ENCODE results near the gene MGST2. TPM values are rescaled to one million over a fixed set of nuclear protein-coding genes. Genes with fewer than 3 reads are reported as not detected.

Gene MGST2
- polyA plus RNA-seq, 1 donor from 2014 or later: 2.0 TPM

- Histone ChIP-seq H3K9me2 (ENCODE audit: insufficient read depth, low read length) (no peaks in the 10 kb centered on the region), H3K9me3 (ENCODE audit: low read length) (no peaks in the 10 kb centered on the region), H3K9ac (ENCODE audit: low read length) (no peak overlapping the region), H3K27ac (ENCODE audit: low read length) (no peak overlapping the region), H4K20me1 (ENCODE audit: insufficient read depth) (no peaks in the 10 kb centered on the region), H3K4me3 (ENCODE audit: low read length) (no peak overlapping the region), H3K27me3 (ENCODE audit: insufficient read depth, low read depth, low read length) (no peaks in the 10 kb centered on the region), H3K4me2 (ENCODE audit: low read length) (no peak overlapping the region), H2AFZ (ENCODE audit: low read depth, low read length) (no peak overlapping the region), H3K79me2 (replicated peaks; ENCODE audit: insufficient read depth, low read length) (no peaks in the 10 kb centered on the region), H3K36me3 (ENCODE audit: insufficient read depth, low read length) (no peaks in the 10 kb centered on the region), H3F3A (ENCODE audit: insufficient read depth, low read length, poor library complexity, severe bottlenecking) (no peaks in the 10 kb centered on the region)
- TF ChIP-seq CTCF (IDR thresholded peaks at IDR 0.05; ENCODE audit: poor library complexity, severe bottlenecking) (no peak), EZH2 (IDR thresholded peaks at IDR 0.05; ENCODE audit: borderline replicate concordance, insufficient read depth, low read length, poor library complexity, severe bottlenecking) (no peak), REST (IDR thresholded peaks at IDR 0.05; ENCODE audit: borderline replicate concordance) (no peak), RAD21 (conservative IDR thresholded peaks at IDR 0.05) (no peak), MXI1 (conservative IDR thresholded peaks at IDR 0.05; ENCODE audit: poor library complexity, severe bottlenecking) (no peak), EP300 (conservative IDR thresholded peaks at IDR 0.05; ENCODE audit: poor library complexity, severe bottlenecking) (no peak), TAF1 (IDR thresholded peaks at IDR 0.05; ENCODE audit: low read depth) (no peak), POLR2AphosphoS5 (IDR thresholded peaks at IDR 0.05) (no peak), SMC3 (conservative IDR thresholded peaks at IDR 0.05; ENCODE audit: poor library complexity) (no peak)
Observed at GRCh38 chr4:139641218-139641617, 24.4 kb upstream of the MGST2 start.

GRCh38 chr4:139642364-139642763 lies 23.3 kb upstream of the MGST2 start:
- Histone ChIP-seq H3K4me2 (ENCODE audit: low read length) (no peak overlapping the region), H2AFZ (ENCODE audit: low read depth, low read length) (no peak overlapping the region), H3F3A (ENCODE audit: insufficient read depth, low read length, poor library complexity, severe bottlenecking) (no peaks in the 10 kb centered on the region), H3K9me2 (ENCODE audit: insufficient read depth, low read length) (no peaks in the 10 kb centered on the region), H3K27me3 (ENCODE audit: insufficient read depth, low read depth, low read length) (no peaks in the 10 kb centered on the region), H3K79me2 (replicated peaks; ENCODE audit: insufficient read depth, low read length) (no peaks in the 10 kb centered on the region), H4K20me1 (ENCODE audit: insufficient read depth) (no peaks in the 10 kb centered on the region), H3K27ac (ENCODE audit: low read length) (no peak overlapping the region), H3K4me3 (ENCODE audit: low read length) (no peak overlapping the region), H3K9me3 (ENCODE audit: low read length) (no peaks in the 10 kb centered on the region), H3K9ac (ENCODE audit: low read length) (no peak overlapping the region), H3K36me3 (ENCODE audit: insufficient read depth, low read length) (no peaks in the 10 kb centered on the region)
- no peak for TF ChIP-seq EZH2 (IDR thresholded peaks at IDR 0.05; ENCODE audit: borderline replicate concordance, insufficient read depth, low read length, poor library complexity, severe bottlenecking)
- TF ChIP-seq MXI1 (conservative IDR thresholded peaks at IDR 0.05; ENCODE audit: poor library complexity, severe bottlenecking): no peak
- TF ChIP-seq RAD21 (conservative IDR thresholded peaks at IDR 0.05): no peak
- TF ChIP-seq TAF1 (IDR thresholded peaks at IDR 0.05; ENCODE audit: low read depth): no peak
- TF ChIP-seq POLR2AphosphoS5 (IDR thresholded peaks at IDR 0.05): no peak
- no peak for TF ChIP-seq SMC3 (conservative IDR thresholded peaks at IDR 0.05; ENCODE audit: poor library complexity)
- no peak for TF ChIP-seq EP300 (conservative IDR thresholded peaks at IDR 0.05; ENCODE audit: poor library complexity, severe bottlenecking)
- TF ChIP-seq REST (IDR thresholded peaks at IDR 0.05; ENCODE audit: borderline replicate concordance): no peak
- no peak for TF ChIP-seq CTCF (IDR thresholded peaks at IDR 0.05; ENCODE audit: poor library complexity, severe bottlenecking)

Measured in neural cell (in vitro differentiated cells).